T47D (cell line): ENCODE data around the gene LRRC14B.

Experiments used
- DNase-seq, 2 experiments: peaks; one replicate each; pipeline versions ENCODE4 v3.0.0 to v3.0.0-alpha.2; 2011 to 2012; ENCODE audit warnings: low read depth in 1 of 2, low spot score in 1 of 2
- JUND ChIP-seq: IDR thresholded peaks from 2 replicates; pipeline ENCODE4 v1.6.1; 2012; ENCODE audit warnings: low read depth
- in situ Hi-C: cut with HindIII; loops from 2 replicates; pipeline ENCODE4 v1.10.0; 2016; ENCODE audit warnings: low sequenced_read_pairs, low pct_unique_long_range_greater_than_20kb

LRRC14B gene

GRCh38 chr5:172841-173251 is 18.4 kb upstream of the LRRC14B start:
- no peak for DNase-seq
- no peak for TF ChIP-seq JUND

DNA sequence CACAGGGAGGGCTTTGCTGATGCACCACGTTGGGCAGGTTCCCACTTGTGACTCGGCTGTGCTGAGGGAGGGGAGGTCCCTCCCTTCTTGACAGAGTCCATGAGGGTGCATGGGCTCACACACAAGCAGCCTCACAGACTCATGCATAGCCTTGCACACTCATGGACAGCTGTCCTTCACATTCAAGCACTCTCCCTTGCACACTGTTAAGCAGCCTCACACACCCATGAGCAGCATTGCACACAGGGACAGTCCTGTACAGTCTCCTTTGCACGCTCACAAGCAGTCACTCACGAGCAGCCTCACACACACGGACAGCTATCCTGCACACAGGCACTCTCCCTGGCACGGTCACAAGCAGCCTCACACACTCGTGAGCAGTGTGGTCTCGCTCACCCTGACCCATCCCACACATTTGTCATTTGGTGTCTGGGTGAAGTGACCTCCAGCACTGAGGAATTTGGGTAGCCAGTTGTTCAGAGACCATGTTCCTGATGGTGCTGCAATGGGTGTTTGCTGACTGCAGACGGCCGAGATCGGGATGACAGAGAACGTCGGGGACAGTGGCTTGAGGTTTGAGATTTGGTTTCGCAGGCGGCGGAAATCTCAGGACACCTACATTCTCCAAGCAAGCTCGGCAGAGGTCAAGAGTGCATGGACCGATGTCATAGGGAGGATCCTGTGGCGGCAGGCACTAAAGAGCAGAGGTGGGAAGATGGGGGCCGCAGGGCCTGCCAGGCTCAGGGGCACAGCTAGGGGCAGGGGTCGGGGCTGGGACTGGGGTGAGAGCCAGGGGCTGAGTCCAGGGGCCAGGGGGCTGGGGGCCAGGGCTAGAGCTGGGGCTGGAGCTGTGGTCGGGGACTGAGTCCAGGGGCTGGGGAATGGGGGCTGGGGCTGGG is 17.7 kb upstream of the LRRC14B start:
- no peak for TF ChIP-seq JUND
- DNase-seq: no peak
- in situ Hi-C loops: no loop called here

More at GRCh38 chr5:172841-173251, 18.4 kb upstream of the LRRC14B start:
- in situ Hi-C loops: no loop called here

- no peak for DNase-seq
Measured at GRCh38 chr5:174291-174600, 17.0 kb upstream of the LRRC14B start.

GRCh38 chr5:174876-175465 is 16.3 kb upstream of the LRRC14B start:
- no peak for DNase-seq
- no peak for TF ChIP-seq JUND
- in situ Hi-C loops: no loop called here

More at GRCh38 chr5:174291-174600, 17.0 kb upstream of the LRRC14B start:
- in situ Hi-C loops: no loop called here
- no peak for TF ChIP-seq JUND

DNA sequence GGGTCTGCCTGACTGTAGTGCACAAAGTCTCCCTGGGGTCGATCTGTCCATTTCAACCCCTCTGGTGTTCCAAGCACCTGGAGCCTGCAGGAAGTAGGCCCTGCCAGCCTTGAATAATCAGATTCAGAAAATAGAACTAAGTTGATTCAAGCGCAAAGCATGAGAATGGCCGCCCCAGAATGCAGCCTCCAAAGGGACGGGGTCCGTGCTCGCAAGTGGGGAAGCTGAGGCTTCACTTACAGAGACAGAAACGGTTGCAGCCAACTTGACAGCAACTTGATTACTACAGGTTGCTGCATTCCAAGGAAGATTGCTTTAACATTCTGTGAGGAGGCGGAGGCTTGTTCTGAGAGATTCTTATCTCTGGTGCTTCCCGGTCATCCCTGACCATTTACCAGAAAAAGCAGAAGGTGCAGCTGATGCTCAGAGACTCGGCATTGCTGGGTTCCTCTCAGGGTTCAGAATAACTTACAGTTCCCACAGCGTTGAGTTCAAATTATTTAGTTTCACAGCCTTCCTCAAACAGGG is 14.9 kb upstream of the LRRC14B start:
- TF ChIP-seq JUND: no peak
- in situ Hi-C loops: no loop called here
- peak; percentile 53 to 59 for DNase-seq

DNA sequence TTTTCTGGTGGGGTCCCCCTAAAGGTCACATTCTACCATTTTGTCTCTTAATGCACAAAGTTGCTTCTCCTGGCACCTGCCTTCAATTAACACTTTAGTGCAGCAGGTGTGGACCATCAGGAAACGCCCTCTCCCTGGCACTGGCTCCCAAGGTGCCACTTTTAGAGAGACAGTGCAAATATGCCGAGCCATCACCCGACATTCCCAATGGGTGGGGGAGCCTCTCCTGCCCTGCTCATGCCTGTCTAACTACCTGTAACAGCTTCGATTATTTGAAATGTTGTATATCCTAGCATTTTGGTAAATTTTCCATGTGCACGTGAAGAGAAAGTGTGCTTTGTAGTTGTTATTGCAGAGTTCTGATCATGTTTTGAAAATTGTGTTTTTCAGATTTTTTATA is 13.2 kb upstream of the LRRC14B start:
- in situ Hi-C loops: no loop called here
- no peak for TF ChIP-seq JUND
- DNase-seq: no peak

- no peak for TF ChIP-seq JUND
- DNase-seq: no peak
- in situ Hi-C loops: no loop called here
Measured at GRCh38 chr5:179401-179800, 11.9 kb upstream of the LRRC14B start.

DNA sequence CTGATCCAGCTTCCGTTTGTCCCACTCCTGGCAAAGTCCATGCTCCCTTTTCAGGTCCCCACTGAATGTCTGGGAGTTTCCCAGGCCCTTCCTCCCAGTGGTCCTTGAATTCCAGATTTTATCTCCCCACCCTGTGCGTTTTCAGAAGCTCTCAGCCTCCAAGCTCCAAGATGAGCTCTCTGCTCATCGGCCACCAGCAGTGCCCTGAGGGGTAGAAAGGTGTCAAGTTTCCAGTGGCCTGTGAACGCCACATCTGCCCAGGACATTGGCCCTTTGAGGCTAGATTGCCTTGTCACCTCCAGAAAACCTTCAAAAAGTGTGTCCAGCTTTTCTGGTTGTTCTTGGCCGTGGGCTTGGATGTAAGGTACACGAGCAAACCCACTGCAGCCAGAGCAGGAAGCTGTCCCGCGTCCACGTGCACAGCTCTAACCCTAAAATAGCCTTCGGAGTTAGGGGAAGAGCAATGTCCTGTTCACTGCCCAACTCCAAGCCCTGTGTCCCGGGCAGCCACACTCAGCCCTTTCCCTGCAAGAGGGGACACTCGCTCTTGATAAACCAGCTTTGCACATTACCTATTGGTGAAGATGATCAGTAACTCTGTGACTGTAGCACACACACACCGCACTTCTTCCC is 10.9 kb upstream of the LRRC14B start:
- in situ Hi-C loops: no loop called here
- DNase-seq: no peak
- TF ChIP-seq JUND: no peak

DNA sequence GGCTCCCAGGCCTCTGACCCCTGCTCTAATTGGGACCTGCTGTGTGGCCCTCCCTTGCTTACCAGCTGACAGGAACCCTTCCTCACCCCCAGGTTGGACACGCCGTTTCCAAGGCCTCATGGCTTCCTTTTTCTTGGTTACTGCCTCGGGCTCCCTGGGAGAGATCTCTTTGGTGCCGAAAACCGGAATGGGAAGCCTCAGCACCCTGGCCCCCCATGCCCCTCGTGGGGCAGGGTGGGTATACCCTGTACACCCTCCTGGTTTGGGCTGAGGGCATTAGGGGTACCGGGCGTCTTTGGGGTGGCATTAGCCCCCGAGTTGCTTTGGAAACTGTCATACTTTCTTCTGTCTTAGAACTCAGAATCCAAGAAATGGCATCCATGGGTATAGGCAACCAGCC is 10.1 kb upstream of the LRRC14B start:
- in situ Hi-C loops: no loop called here
- no peak for DNase-seq
- no peak for TF ChIP-seq JUND

DNA sequence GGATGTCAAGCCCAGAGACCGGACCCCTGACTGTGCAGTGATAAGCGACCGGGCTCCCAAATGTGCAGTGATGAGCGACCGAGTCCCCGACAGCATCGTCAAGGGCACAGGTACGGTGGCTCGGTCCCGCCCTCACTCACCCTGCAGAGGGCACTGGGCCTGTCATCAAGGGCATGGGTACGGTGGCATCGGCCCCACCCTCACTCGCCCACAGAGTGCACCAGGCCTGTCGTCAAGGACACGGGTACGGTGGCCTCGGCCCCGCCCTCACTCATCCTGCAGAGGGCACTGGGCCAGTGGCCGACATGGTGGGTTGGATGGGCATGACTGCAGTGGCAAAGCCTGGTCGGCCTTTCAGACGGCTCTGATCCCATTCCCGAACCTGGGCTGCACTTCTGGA is 9.7 kb upstream of the LRRC14B start:
- DNase-seq: no peak
- TF ChIP-seq JUND: no peak
- in situ Hi-C loops: no loop called here

DNA sequence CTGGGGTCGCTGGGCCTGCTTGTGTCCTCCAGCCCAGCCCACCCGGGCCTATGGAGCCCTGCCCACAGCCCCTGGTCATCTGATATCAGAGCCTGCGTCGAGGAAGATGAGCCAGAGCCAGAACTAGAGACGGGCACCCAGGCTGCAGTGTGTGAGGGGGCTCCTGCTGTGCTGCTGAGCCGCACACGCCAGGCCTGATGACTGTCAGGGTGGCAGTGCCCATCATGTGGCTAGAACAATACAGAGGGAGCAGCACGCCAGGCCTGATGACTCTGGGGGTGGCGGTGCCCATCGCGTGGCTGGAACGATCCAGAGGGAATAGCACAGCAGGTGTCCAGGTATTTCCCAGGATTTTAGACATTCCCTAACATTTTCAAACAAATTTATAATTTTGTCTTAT is 9.2 kb upstream of the LRRC14B start:
- no peak for DNase-seq
- in situ Hi-C loops: no loop called here
- TF ChIP-seq JUND: no peak

DNA sequence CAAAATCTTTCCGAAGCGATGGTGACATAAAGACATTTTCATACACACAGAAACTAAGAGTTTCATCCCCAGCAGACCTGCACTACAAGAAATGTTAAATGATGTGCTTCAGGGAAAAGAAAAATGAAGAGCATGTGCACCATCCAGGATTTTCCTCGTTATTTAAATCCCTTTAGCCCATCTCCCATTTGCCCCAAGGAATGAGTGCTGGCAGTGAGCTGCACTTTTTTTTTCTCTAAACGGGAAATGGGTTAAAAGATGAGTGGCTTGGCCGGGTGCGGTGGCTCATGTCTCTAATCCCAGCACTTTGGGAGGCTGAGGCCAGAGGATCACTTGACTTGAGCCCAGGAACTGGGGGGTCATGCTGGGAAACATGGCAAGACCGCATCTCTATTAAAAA is 6.8 kb upstream of the LRRC14B start:
- TF ChIP-seq JUND: no peak
- in situ Hi-C loops: no loop called here
- DNase-seq: peak in 1 of 2 experiments; percentile 78
